Nephron progenitor cell (in vitro differentiated cells): ENCODE results near the gene TBL1XR1.

Experiments
- DNase-seq: peaks from one replicate; pipeline ENCODE4 v3.0.0; 2021
- H3K27ac Mint-ChIP-seq: 2 replicates; pipeline ENCODE4 v1.8.0; 2021; ENCODE audit warnings: mild to moderate bottlenecking, moderate library complexity, mixed read lengths
- H3K27me3 Mint-ChIP-seq: 2 replicates; pipeline ENCODE4 v1.8.0; 2021; ENCODE audit warnings: mild to moderate bottlenecking, low read depth, mixed read lengths; ENCODE audit not compliant: poor library complexity
- H3K36me3 Mint-ChIP-seq: 2 replicates; pipeline ENCODE4 v1.8.0; 2021; ENCODE audit warnings: low read depth, mixed read lengths
- H3K4me1 Mint-ChIP-seq: 2 replicates; pipeline ENCODE4 v1.8.0; 2021; ENCODE audit warnings: mixed read lengths
- H3K4me3 Mint-ChIP-seq: 2 replicates; pipeline ENCODE4 v1.8.0; 2021; ENCODE audit warnings: mild to moderate bottlenecking, moderate library complexity, mixed read lengths
- H3K9me3 Mint-ChIP-seq: 2 replicates; pipeline ENCODE4 v1.8.0; 2021; ENCODE audit warnings: mild to moderate bottlenecking, moderate library complexity, mixed read lengths
- CTCF ChIP-seq: fragments of 200-600 bp; sonication (generic); IDR thresholded peaks from 2 replicates; pipeline ENCODE4 v1.5.0; 2021; ENCODE audit warnings: antibody characterized with exemption

Gene TBL1XR1

DNA sequence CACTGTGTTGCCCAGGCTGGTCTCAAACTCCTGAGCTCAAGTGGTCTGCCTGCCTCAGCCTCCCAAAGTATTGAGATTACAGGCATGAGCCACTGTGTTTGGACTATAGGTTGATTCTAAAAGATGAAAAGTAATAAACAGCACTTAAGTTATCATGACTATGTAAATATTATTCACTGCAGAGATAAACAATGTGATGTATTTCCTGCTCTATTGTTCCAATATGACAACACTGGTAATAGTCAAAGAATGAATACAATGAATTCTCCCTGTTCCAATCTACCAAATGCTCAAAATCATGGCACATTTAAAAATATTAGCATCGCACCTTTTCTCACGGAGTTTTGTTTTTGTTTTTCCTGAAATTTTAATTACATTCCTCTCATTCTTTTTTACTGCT, 36.8 kb upstream of the TBL1XR1 start:
- DNase-seq = no peak
- H3K27me3 Mint-ChIP-seq = no peaks in the 10 kb centered on the region
- H3K4me1 Mint-ChIP-seq = peaks cover 5% of the 10 kb centered on the region
- no peak overlapping the region for H3K27ac Mint-ChIP-seq
- peaks cover 12% of the 10 kb centered on the region for H3K36me3 Mint-ChIP-seq
- no peak overlapping the region for H3K4me3 Mint-ChIP-seq
- TF ChIP-seq CTCF = no peak
- H3K9me3 Mint-ChIP-seq = peaks cover 19% of the 10 kb centered on the region

GRCh38 chr3:177231242-177231641, 34.0 kb upstream of the TBL1XR1 start:
- TF ChIP-seq CTCF = no peak
- no peak for DNase-seq
- Mint-ChIP-seq H3K36me3 (peaks cover 17% of the 10 kb centered on the region), H3K27ac (no peak overlapping the region), H3K4me3 (no peak overlapping the region), H3K9me3 (peaks cover 30% of the 10 kb centered on the region), H3K4me1 (no peaks in the 10 kb centered on the region), H3K27me3 (no peaks in the 10 kb centered on the region)

GRCh38 chr3:177230641-177231040, 33.4 kb upstream of the TBL1XR1 start:
- peaks cover 30% of the 10 kb centered on the region for H3K9me3 Mint-ChIP-seq
- DNase-seq = no peak

DNA sequence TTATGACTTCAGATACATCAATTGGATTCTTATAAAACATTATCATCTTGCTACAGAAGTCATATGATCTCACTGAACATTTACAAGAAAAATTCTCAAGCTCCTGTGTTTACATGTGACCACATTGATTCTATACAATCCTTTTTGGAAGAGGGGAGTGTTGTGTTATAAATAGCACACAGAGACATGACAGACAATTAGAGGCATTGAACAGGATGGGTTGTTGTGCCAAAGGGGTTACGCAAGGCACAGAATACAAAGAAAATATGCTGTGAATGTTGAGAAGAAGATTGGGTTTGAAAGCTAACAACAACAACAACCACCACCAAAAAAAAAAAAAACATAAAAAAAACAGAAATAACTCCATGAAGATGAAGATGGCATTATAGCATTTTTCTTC, 32.5 kb upstream of the TBL1XR1 start:
- H3K4me3 Mint-ChIP-seq = no peak overlapping the region
- H3K4me1 Mint-ChIP-seq = no peaks in the 10 kb centered on the region
- no peak overlapping the region for H3K27ac Mint-ChIP-seq
- H3K27me3 Mint-ChIP-seq = no peaks in the 10 kb centered on the region
- peaks cover 17% of the 10 kb centered on the region for H3K36me3 Mint-ChIP-seq
- no peak for DNase-seq
- H3K9me3 Mint-ChIP-seq = peaks cover 30% of the 10 kb centered on the region
- TF ChIP-seq CTCF = no peak

More at GRCh38 chr3:177230641-177231040, 33.4 kb upstream of the TBL1XR1 start:
- Mint-ChIP-seq H3K4me1 (no peaks in the 10 kb centered on the region), H3K27ac (no peak overlapping the region), H3K36me3 (peaks cover 17% of the 10 kb centered on the region), H3K4me3 (no peak overlapping the region), H3K27me3 (no peaks in the 10 kb centered on the region)
- TF ChIP-seq CTCF = no peak

DNA sequence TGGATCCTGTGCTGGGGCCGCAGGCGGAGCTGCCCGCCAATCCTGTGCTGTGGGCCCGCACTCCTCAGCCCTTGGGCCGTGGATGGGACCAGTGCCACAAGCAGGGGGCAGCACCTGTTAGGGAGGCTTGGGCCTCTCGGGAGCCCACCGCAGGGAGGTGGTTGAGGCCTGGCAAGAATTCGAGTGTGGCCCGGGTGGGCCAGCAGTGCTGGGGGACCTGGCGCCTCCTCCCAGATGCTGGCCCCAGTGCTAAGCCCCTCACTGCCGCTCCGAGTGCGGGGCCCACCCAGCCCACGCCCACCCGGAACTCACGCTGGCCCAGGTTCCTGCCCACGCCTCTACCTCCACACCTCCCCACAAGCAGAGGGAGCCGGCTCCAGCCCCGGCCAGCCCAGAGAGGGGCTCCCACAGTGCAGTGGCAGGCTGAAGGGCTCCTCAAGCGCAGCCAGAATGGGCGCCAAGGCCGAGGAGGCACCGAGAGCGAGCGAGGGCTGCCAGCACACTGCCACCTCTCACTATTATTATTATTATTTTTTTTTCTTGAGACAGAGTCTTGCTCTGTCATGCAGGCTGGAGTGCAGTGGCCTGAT, 31.4 kb upstream of the TBL1XR1 start:
- Mint-ChIP-seq H3K4me1 (no peaks in the 10 kb centered on the region), H3K27me3 (no peaks in the 10 kb centered on the region), H3K9me3 (peaks cover 30% of the 10 kb centered on the region), H3K27ac (no peak overlapping the region), H3K36me3 (peaks cover 17% of the 10 kb centered on the region), H3K4me3 (no peak overlapping the region)
- no peak for TF ChIP-seq CTCF
- no peak for DNase-seq

- no peak overlapping the region for H3K4me3 Mint-ChIP-seq
- peaks cover 5% of the 10 kb centered on the region for H3K27me3 Mint-ChIP-seq
- peaks cover 13% of the 10 kb centered on the region for H3K9me3 Mint-ChIP-seq
- H3K27ac Mint-ChIP-seq = no peak overlapping the region
- H3K4me1 Mint-ChIP-seq = no peaks in the 10 kb centered on the region
- H3K36me3 Mint-ChIP-seq = peaks cover 8% of the 10 kb centered on the region
- DNase-seq = no peak
- TF ChIP-seq CTCF = no peak
Measured at GRCh38 chr3:177224414-177224813, 27.1 kb upstream of the TBL1XR1 start.
